T follicular helper cell (primary cell): ENCODE results near the gene ABCF1.
A peak's percentile ranks its signal among the peaks of the same experiment; 100 is the strongest.

ENCODE experiments used
- DNase-seq: peaks from one replicate; pipeline ENCODE4 v3.0.0-alpha.2; 2020; ENCODE audit warnings: low read depth

Gene ABCF1

DNA sequence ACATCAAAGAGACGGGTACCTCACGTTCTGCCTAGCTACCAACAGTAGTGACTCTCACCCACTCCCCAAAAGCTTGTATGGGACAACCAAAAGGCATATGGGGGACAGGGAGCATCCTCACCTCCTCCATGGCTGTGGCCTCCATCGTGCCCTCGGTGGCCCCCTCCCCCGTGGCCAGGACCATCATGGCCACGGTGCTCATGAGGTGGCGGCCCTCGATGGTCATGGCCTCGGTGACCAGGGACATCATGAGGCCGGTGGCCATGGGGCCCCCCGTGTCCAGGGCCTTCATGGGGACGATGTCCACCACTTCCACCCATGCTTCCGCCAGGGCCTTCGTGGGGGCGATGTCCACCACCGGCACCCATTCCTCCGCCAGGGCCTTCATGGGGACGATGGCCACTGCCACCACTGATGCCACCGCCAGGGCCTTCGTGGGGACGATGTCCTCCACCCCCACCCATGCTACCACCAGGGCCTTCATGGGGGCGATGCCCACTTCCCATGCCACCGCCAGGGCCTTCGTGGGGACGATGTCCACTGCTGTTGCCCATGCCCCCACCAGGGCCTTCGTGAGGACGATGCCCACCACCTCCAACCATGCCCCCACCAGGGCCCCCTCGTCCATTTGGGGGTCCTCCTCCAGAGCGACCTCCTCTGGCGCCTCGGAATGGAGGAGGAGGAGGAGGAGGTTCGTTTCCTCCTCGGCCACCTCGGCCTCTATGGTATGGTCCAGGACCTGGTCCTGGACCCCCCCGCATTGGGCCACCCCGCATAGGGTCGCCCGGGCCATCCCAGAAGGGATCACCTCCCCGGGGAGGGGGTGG lies 30.8 kb downstream of the ABCF1 start:
- DNase-seq, result no peak

GRCh38 chr6:30603961-30604360 lies 32.7 kb downstream of the ABCF1 start:
- no peak for DNase-seq

DNA sequence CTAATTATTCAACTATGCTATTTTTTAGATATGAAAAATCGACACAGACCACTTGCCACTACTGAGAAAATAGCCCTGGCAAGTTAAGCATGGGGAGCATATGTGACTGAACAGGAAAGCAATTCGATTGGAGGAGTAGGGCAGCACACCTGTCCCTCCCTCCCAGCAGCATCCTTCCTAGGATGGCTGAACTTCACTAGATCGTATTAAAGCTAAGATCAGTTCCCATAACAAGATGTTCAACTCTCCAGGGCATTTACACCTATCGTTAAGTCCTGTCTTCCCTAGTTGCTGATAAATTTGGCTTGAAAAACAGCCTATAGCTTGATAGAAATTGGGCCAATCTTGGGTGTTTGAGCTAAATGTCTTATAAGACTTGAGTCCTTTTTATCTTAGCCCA lies 38.8 kb downstream of the ABCF1 start:
- DNase-seq, result no peak

DNA sequence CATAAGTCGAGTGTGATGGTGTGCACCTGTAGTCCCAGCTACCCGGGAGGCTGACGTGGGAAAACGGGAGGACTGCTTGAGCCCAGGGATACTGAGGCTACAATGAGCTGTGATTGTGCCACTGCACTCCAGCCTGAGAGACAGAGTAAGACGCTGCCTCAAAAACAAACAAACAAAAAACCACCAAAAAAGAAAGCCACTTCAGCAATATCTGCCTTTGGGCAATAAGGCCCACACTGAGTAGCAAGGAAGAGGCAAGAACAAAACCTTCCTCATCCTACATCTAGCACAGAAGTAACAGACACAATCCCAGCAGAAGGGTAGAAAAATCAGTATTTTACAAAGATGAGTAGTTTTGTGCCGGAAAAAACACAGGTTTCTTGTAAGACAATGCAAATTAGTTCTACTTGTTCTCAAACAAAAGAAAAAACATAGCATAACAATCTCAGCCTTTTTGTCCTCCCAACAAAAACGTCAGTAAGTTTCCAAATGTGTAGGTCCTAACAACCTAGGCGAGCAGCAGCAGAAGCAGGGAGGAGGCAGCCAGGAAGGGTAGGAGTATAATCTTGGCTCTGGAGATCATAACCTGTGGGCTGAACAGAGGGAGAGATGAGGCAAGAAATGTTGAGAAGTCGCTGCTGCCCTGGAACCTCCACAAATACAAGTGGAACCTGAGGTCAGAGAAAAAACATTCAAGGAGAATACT lies 40.1 kb downstream of the ABCF1 start:
- DNase-seq, result no peak

DNA sequence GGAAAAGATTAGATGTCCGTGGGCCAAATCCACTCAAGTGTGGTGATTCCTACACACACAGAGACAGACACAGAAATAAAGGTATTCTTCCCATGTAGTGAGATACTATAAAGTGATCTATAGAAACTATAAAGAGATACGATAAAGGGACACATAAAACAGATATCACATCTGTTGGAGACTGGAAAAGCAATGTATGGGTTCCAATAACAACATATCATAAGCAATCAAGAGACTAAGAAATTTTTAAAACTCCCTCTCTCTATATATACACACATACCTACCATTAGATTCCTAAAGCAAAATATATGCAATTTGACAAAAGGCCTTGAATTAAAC lies 40.6 kb downstream of the ABCF1 start:
- DNase-seq, result no peak

DNA sequence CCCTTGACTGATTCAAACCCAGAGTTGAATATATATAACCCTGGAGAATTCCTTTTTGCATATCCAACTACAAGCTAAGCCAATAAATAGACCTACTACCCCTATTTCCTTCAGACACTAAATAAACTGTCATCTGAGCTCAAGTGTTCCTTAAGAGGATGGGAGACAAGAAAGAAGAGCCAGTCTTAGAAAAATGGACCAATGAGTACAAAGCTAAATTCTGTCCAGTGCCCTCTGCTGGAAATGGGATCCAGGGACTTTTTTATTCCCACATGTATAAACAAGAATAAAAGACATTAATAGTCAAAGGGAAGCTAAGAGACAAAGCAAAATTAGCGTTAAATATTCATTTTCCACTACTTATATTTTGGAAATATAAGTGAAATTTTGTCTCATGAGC lies 41.0 kb downstream of the ABCF1 start:
- no peak for DNase-seq

GRCh38 chr6:30612687-30613248 lies 41.5 kb downstream of the ABCF1 start:
- no peak for DNase-seq

DNA sequence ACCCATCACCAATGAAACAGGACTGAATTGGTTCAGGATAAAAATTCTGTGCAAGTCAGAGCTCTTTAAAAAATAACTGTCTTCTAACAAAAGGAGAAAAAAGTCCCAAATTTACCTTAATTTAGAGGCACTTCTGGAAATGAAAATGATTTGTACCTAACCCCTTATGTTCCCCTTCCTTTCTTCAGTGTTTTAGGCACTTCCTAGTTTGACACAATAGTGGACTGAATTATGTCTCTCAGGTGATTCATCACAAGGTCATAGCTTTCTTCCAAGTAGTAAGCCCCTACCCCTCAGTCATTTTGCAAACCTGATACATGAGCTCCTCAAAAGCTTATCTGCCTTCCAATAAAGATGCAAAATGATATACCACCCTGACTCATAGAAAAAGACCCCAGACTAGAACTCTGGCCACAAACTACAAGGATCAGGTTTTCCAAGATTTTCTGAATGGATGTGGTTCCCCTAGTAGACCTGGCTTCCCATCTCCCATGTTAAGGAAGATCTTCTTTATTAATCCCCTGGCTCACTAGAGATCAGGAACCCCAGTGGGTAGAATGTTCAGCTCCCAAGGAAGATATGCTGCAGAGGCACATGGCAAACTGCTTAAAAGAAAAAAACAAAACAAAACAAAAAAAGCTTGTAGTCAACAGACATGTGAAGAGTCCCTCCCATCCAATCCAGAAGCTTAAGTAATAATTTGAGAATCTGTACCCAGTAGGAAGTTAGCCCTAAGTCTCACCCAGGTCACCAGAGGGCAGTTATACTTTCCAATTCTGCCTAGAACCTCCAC lies 42.2 kb downstream of the ABCF1 start:
- DNase-seq, result no peak

DNA sequence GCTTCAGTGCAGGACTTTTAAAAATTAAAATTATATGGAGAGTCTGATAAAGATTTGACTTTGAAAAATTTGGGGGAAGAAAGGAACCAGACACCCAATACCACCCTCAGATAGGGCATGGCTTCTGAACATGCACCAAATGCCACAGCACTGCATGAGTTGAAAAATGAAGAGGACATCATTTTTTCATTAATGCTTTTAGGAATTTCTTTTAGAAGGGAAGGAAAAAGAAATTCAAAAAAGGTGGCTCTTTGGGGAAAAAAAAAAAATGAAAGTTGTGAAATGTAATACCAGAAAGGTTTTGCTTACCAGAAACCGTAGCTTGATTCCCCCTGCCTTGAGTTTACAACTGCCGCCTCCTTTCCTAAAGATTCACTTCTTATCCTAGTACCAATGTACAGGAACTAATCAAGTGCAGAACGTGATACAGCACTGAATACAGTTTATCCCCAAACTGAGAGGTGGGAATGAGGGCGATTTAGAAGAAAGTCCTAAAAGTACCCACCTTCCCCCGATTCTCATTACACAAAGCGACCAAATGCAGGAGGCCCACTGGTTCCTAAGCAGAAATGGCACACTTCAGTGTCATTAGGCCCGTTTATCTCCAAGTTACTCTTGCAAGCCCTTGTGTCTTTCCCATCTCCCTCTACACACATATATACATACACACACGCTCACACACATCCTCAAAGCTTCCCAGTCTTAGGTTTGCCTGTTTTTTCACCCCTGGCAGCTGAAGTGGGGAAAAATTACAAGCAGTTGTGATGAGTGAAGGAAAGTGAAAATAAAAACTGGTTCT lies 43.0 kb downstream of the ABCF1 start:
- DNase-seq, result no peak

GRCh38 chr6:30614843-30615218 lies 43.6 kb downstream of the ABCF1 start:
- peak; percentile 82 for DNase-seq

DNA sequence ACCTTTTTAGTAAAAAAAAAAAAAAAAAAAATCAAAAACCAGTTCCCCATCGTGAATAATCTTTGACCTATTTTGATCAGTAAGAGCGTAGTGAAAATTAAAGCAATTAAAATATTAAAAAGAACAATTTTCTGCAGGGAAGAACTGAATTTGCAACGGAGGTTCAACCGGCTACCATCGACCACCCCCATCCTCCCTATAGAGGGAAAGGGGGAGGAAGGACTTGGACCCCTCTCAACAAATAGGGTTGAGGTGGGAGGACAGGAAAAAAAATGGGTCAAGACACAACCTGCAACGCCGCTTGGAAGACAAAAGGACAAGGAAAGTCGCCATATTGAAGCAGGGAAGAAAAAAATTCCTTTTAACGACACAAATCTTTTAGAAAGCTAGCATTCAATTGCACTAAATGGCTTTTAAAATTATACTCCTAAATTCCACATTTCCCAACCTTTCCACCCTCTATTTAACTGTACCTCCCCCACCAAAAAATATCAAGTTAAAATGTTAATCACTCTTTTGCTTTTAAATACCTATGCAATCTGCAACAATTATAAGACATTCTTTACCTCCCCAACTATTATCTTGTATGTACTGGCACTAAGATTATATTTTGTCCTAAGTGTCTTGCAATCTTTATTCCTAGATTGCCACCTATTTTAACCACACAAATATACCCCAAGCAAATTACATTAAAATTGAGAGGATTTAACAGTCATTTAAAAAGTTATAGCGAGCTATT lies 44.1 kb downstream of the ABCF1 start:
- no peak for DNase-seq

- peak; percentile 27 for DNase-seq
Observed at GRCh38 chr6:30615958-30616810, 44.9 kb downstream of the ABCF1 start.

DNA sequence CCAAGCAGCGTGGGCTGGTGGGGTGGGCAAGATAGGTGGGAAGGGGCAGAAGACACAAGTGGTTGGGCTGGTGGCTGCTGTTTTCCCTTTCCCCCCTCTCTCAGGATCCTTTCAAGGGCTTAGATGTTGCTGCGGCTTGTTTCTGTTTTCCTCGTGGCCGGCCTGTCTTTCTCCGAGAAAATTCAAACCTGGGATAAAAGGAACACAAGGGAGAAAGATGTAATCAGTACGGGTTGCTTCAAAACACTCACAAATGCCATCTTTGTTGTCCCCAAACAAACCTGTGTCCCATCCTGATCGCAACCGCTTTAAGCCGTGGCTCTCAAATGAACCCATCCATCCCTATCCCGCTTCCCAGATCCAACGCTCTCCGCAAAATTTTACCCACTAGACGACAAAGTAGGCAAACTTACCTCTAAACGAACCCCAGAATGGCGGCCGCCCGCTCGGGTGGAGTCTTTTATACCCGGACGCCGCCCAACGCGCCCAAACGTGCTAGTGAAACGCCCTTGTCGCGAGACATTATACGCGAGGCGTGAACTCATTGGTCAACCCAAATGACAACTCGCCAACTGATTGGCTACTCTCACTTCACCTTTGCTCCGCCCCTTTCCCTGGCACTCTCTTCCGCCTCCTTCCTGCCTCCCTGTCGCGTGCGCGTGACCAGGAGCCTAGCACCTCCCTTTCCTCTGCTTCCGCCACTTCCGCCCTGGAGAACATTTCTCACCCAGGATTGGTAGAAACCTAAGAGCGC lies 45.7 kb downstream of the ABCF1 start, which contains the start of gene PPP1R10:
Gene PPP1R10 (minus strand): TSS at position 433 of the 754 bp plus-strand sequence. CDS start 7,299 bp downstream, outside the sequence.
- peak; percentile 99 for DNase-seq

- peak; percentile 98 for DNase-seq
Observed at GRCh38 chr6:30617565-30618269, 46.5 kb downstream of the ABCF1 start, which contains the start of gene MRPS18B. Gene MRPS18B (plus strand): TSS chr6:30617840. CDS start chr6:30617866, 26 bp downstream.

DNA sequence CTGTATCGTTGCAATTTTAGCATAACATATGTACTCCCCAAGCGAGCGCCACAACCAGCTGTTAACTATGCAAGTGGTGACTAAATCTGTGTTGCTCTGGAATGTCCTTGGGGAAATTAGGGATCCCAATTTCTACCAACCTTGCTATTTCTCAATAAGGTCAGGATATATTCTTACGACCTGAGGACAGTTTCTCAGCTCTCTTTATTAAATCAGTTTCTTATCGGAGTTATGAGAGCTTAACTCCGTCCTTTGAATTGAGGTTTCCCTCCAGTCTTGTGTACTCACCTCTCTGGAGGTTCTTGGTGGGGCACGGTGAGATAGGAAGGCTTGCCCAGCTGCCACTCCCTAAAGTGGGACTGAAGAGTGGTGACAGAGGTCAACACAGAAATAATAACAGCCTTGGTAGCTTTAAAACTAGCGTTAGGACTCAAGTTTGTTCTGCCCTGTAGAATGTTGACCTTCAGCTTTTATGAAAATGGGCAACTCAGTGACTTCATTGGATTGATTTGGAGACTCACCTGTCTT lies 47.1 kb downstream of the ABCF1 start:
- no peak for DNase-seq

DNA sequence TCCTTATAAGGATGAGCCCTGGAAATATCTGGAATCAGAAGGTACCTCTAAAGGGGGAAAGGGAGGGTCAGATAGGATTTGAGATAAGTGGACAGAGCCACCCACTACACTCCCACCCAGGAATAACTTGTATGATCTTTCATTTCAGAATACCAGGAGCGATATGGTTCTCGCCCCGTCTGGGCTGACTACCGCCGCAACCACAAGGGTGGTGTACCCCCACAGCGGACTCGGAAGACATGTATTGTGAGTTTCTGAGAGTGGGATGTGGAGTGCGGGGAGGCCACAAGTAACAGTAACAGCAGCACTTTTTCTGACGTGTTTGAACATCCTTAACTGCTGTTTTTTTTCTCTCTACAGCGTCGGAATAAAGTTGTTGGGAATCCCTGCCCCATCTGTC lies 48.3 kb downstream of the ABCF1 start:
- DNase-seq, result no peak

DNA sequence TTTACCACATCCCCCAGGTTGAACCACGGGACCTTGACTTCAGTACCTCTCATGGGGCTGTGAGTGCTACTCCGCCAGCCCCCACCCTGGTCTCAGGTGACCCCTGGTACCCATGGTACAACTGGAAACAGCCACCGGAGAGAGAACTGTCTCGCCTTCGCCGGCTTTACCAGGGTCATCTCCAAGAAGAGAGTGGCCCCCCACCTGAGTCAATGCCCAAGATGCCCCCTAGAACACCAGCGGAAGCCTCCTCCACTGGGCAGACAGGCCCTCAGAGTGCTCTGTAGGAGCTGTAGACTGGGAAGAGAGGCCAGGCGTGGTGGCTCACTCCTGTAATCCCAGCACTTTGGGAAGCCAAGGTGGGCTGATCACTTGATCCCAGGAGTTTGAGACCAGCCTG lies 54.3 kb downstream of the ABCF1 start:
- no peak for DNase-seq
